GM19193 (cell line): ENCODE results near the gene RNF152.

ENCODE experiments used
- POLR2A ChIP-seq: IDR thresholded peaks from 4 replicates; pipeline ENCODE4 v1.6.1; 2011; ENCODE audit not compliant: insufficient read depth, insufficient read length; ENCODE audit errors: extremely low read depth

Gene RNF152

GRCh38 chr18:61851940-61852451 is 40.8 kb downstream of the RNF152 start:
- TF ChIP-seq POLR2A = no peak

DNA sequence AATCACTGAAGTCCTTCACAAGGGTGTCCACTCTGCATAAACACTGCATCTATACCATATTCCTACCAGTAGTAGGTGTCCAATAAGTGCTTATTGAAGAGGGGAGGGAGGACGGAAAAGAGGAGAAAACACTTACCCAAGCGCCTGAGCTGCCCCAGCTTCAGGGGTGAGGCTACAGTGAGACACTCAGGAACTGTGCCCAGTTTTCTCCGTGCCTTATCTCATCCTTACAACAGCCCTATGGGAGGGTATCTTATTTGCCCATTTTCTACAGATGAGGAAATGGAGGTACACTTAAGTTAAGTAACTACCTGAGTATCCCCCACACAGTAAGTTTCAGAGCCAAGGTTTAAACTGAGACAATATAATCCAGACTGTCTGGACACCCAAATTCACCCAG is 41.5 kb downstream of the RNF152 start:
- TF ChIP-seq POLR2A = no peak

DNA sequence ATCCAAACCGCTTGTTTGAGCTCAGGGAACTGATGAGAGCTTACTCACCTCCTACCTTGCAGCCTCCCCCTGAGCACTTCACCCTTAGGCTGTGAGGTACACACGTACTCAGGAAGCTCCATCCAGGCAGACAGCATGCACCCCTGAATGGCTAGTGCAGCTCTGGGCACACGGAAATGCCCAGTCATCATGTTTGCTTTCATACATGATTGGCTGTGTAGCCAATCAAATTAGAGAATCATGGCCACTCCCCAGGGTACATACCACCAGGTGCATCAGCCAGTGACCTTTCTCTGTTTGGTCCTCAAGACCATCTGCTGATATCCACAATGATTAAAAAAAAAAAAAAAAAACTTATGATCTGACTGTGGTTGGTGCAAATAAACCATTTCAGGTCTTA is 42.1 kb downstream of the RNF152 start:
- no peak for TF ChIP-seq POLR2A

- TF ChIP-seq POLR2A = no peak
These were observed 45.5 kb downstream of the RNF152 start for GRCh38 chr18:61847164-61847791.

DNA sequence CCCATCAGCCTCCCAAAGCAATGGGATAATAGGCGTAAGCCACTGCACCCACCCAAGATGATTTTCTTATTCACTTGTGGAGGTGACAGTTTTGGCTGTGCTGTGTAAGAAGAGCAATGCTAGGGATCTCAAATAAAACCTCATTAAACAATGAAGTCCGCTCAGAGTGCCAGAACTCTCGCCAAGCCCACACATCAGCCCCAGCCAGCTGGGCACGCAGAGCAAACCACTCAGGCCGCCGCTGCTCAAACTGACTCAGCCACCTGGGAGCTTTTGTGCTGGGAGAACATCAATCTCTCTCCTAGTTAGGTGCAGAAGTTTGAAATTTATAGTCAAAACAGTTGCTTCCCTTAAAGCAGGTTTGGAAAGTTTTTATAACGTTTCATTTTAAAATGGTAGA is 47.6 kb downstream of the RNF152 start:
- no peak for TF ChIP-seq POLR2A

DNA sequence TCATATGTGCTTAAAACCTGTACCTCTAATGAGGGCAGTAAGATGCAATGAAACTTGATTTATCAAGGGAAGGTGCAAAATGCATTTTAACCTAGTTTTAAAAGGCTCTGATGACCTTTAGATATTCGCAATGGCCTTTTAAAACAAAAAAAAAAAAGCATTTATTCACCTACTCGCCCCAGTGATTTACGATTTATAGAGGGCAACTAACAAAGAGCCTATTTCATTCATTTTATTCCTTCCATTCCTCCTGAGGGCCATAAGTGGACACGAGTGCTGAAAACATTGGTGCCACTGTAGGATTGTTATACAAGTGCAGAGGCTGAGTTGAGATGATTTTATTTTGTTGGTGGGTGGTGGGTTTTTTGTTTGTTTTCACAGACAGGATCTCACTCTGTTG is 48.1 kb downstream of the RNF152 start:
- no peak for TF ChIP-seq POLR2A

DNA sequence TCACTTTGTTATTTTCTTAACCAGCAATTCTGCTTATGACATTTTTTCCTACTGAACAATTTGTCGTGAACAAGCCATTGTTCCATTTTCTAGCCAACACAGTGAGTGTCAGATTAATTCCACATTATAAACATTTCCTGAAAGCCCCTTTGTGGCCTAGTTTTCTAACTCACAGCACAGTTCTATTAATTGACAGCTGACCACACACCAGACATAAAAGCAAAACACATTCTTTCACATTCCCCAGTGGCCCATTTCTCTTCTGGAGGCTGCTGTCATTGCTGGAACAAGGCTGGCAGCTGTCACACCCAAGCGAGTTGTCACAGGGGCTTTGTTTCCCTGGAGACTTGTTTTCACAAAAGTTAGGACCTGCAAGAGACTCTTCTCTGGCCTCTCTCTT is 50.7 kb downstream of the RNF152 start:
- TF ChIP-seq POLR2A = no peak

DNA sequence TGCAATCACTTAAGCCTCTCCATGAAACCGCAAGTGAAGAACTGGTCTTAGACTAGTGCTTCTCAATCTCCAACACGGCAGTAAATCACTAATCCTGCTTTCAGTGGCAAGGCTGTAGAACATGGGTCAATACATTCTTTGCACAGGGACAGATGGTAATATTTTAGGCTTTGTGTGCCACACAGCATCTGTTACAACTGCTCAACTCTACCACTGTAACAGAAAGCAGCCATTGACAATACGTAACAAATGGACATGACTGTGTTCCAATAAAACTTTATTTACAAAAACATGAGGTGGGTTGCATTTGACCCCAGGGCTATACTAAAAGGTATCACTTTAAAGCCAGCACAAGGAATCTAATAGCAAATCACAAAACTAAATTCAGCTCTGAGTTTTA is 51.1 kb downstream of the RNF152 start:
- TF ChIP-seq POLR2A = no peak

GRCh38 chr18:61840324-61840723 is 52.5 kb downstream of the RNF152 start:
- no peak for TF ChIP-seq POLR2A

DNA sequence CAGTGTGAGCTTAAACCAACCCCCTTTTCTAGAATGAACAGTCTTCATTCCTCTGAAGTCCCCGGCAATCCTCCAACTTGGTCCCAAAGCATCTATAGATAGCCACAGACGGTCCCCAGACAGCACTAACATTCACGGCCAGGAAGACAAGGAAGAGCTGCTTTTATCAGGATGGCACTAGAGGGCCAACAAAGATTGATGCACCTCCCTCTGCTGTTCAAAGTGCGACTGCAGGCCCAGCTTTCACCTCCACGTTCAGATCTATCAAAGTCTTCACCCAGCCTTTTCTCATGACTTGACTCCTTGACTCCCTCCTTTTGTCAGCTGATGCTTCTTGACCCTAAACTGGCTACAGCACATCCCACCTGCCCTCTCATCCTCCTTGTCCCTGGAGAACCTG is 54.3 kb downstream of the RNF152 start:
- no peak for TF ChIP-seq POLR2A

DNA sequence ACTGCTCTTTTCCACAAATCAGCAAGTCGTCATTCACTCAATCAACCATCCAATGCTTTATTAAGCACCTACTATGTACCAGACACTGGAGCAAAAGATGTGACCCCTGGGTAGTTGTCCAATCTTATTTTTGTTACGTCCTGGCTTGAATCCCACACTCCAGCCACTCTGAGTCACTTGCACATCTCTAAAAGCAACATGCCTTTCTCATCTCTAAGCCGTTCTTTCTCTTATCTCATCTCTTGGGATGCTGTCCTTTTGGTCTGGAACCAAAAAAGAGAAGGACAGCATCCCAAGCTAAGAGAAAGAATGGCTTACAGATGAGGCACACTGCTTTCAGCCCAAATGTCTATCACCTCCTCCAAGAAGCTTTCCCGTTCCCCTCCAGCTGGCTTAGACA is 58.8 kb downstream of the RNF152 start:
- TF ChIP-seq POLR2A = no peak

GRCh38 chr18:61833387-61833786 is 59.4 kb downstream of the RNF152 start:
- no peak for TF ChIP-seq POLR2A

DNA sequence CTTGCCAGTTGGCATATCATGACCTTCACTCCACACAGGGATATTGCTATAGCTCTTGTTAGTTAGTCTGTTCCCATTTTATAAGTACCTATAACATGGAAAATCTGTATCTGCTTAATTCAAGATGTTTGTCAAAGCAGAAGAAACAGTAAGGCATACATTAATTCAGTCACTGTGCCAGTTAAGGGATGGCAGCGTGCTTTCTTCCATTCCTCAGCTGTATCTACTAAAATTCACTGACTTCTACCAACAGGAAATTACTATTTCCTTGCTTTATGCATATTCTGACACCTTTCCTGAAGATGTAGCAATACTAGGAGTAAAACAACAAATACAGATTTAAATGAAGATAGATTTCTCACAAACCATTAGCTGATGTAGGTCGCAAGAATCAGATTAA is 59.9 kb downstream of the RNF152 start:
- no peak for TF ChIP-seq POLR2A

DNA sequence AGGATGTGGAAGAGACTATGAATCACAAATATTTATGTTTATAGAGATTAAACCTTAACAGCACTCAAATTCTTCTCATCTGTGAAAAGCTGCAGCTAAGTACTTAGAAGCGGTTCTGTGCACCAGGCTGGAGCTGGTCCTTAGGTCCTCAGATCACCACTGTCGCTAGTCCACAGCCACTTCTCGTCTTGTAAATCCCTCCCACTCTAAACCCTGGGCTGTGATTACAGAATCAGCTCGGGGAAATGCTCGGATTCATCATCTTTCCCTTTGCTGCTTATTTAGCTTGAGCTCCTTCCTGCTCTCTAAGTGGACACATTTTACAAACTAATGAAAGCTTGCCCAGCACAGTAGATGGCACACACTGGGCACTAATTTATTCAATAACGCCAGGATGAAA is 61.7 kb downstream of the RNF152 start:
- TF ChIP-seq POLR2A = no peak

- no peak for TF ChIP-seq POLR2A
These were observed 63.7 kb downstream of the RNF152 start for GRCh38 chr18:61829108-61829507.

DNA sequence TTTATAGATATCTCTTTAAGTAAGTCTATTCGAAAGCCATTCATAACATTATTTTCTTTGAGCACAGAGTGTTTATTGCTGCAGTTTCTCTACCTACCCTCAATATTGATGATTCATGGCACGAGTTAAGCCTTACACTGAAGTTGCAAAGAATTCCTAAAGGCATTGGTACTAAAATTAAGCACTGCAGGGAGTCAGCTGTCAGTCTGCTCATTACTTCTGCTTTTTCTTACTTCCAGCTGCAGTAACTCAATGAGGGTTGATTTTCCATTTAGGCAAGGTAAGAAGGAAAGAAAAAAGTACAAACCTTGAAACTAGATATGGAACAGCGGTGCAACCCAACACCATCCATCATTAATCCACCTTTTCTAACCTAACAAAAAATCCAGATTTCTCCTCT is 65.2 kb downstream of the RNF152 start:
- TF ChIP-seq POLR2A = no peak

DNA sequence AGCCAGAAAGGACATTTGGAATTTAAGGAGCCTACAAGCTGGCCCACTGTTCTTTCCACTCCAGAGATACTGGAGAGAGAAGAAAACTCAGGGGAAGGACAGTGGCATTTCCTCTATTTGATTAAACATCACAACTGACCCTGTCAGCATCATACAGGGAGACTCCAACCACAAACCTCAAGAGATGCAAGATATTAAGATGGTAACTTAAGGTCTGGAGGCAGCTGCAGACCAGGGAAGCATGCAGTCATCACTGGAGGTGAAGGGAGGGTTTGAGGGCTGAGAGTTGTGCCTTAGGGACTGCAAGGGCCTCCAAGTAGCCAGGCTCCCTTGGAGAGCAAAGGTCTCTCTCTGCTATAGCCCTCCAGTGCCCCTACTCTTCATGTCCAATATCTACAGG is 67.4 kb downstream of the RNF152 start:
- TF ChIP-seq POLR2A = no peak
